ENCODE measurements around the gene TRPC4.

The TRPC4 gene

GRCh38 chr13:37652596-37652995, 217.0 kb downstream of the TRPC4 start:
- no peak for DNase-seq

GRCh38 chr13:37651891-37652290, 217.7 kb downstream of the TRPC4 start:
- no peak for DNase-seq

- no peak for DNase-seq
These were observed 221.0 kb downstream of the TRPC4 start for GRCh38 chr13:37648609-37649008.

GRCh38 chr13:37647031-37647650, 222.4 kb downstream of the TRPC4 start:
- DNase-seq, result no peak

GRCh38 chr13:37646531-37646930, 223.0 kb downstream of the TRPC4 start:
- DNase-seq, result no peak

GRCh38 chr13:37645181-37645740, 224.3 kb downstream of the TRPC4 start:
- DNase-seq, result no peak

- no peak for DNase-seq
These were observed 228.2 kb downstream of the TRPC4 start for GRCh38 chr13:37641391-37641790.

- DNase-seq, result no peak
These were observed 229.1 kb downstream of the TRPC4 start for GRCh38 chr13:37640499-37640898.

GRCh38 chr13:37636701-37637100, 232.9 kb downstream of the TRPC4 start:
- DNase-seq, result no peak

GRCh38 chr13:37632294-37632693, 237.3 kb downstream of the TRPC4 start:
- DNase-seq, result no peak

GRCh38 chr13:37627428-37627827, 242.1 kb downstream of the TRPC4 start:
- DNase-seq, result no peak

GRCh38 chr13:37621811-37622361, 247.7 kb downstream of the TRPC4 start:
- DNase-seq, result no peak

- no peak for DNase-seq
These were observed 251.0 kb downstream of the TRPC4 start for GRCh38 chr13:37618554-37618953.

GRCh38 chr13:37617173-37617572, 252.4 kb downstream of the TRPC4 start:
- DNase-seq, result no peak

GRCh38 chr13:37616131-37616530, 253.4 kb downstream of the TRPC4 start:
- no peak for DNase-seq

GRCh38 chr13:37615276-37615675, 254.3 kb downstream of the TRPC4 start:
- no peak for DNase-seq

GRCh38 chr13:37613638-37614037, 255.9 kb downstream of the TRPC4 start:
- DNase-seq, result no peak

GRCh38 chr13:37613236-37613635, 256.3 kb downstream of the TRPC4 start:
- DNase-seq, result no peak

- no peak for DNase-seq
These were observed 260.7 kb downstream of the TRPC4 start for GRCh38 chr13:37608750-37609339.

GRCh38 chr13:37602733-37603381, 266.7 kb downstream of the TRPC4 start:
- no peak for DNase-seq

GRCh38 chr13:37601648-37602440, 267.7 kb downstream of the TRPC4 start:
- DNase-seq, result no peak

GRCh38 chr13:37599519-37599918, 270.1 kb downstream of the TRPC4 start:
- no peak for DNase-seq

GRCh38 chr13:37598597-37598996, 271.0 kb downstream of the TRPC4 start, which contains the start of gene POSTN:
Gene POSTN, minus strand, starts transcription at chr13:37598768. Its CDS starts 42 bp downstream, at chr13:37598726.
- no peak for DNase-seq
